Esophagus squamous epithelium (tissue), 5 donors: ENCODE data around the gene CDHR2. TPM values are rescaled to one million over a fixed set of nuclear protein-coding genes. Genes with fewer than 3 reads are reported as not detected.

Source experiments
- DNase-seq: peaks from one replicate; lab custom pipeline; 2025; lab: John Stamatoyannopoulos, UW
- H3K27ac ChIP-seq, 4 donors: fragments of 200-600 bp; sonication (generic); one replicate each; pipeline ENCODE4 v1.5.1; 2016 to 2019; ENCODE audit warnings: mild to moderate bottlenecking in 1 of 4
- H3K27me3 ChIP-seq, 4 donors: fragments of 200-600 bp; sonication (generic); 1 replicate in 3 of 4; 2 replicates in 1 of 4; pipeline versions ENCODE4 v1.5.1 to v1.6.0; 2017 to 2021; ENCODE audit warnings: antibody characterized with exemption in 1 of 4
- H3K36me3 ChIP-seq, 3 donors: fragments of 200-600 bp; sonication (generic); one replicate each; pipeline ENCODE4 v1.5.1; 2016 to 2019
- H3K4me1 ChIP-seq, 3 donors: fragments of 200-600 bp; sonication (generic); one replicate each; pipeline ENCODE4 v1.5.1; 2017 to 2019
- H3K4me3 ChIP-seq, 4 donors: fragments of 200-600 bp; sonication (generic); 1 replicate in 3 of 4; 2 replicates in 1 of 4; pipeline ENCODE4 v1.5.1; 2016 to 2019; ENCODE audit warnings: mild to moderate bottlenecking in 2 of 4, moderate library complexity in 1 of 4
- H3K9me3 ChIP-seq, 3 donors: fragments of 200-600 bp; sonication (generic); one replicate each; pipeline ENCODE4 v1.5.1; 2016 to 2019
- CTCF ChIP-seq, 6 experiments: fragments of 450-650 bp in 4 of 6; fragments of 200-600 bp in 2 of 6; sonication (generic) in 2 of 6; IDR thresholded peaks; one replicate each; pipeline ENCODE4 v1.5.1; 2016 to 2019; ENCODE audit warnings: antibody characterized with exemption in 6 of 6, mild to moderate bottlenecking in 4 of 6, moderate library complexity in 4 of 6
- POLR2A ChIP-seq, 4 donors: fragments of 450-650 bp; IDR thresholded peaks; one replicate each; pipeline ENCODE4 v1.6.1; 2017; ENCODE audit warnings: antibody characterized with exemption in 4 of 4, mild to moderate bottlenecking in 4 of 4, moderate library complexity in 3 of 4
- WGBS, 2 donors: methylation state at CpG; one replicate each; pipeline ENCODE4 v1.1.5; 2018; 5-methylcytosine and 5-hydroxymethylcytosine counted together
- intact Hi-C: fragments of 100-400 bp; cut with DNase I; formaldehyde crosslinking; loops from one replicate; pipeline ENCODE4 v1.15.0; 2022
- total RNA-seq, 4 donors: library from RNA; depleted of rRNA; stranded (reverse); fragments of >200 nt; gene quantifications; one replicate each; pipeline ENCODE4 v1.1.0, GENCODE V29; 2016
- donor health status: DM: yes; HTN: yes; CAD: no.

The CDHR2 gene
- total RNA-seq, 4 donors from 2014 or later, result under 0.01 TPM; not detected in 3

DNA sequence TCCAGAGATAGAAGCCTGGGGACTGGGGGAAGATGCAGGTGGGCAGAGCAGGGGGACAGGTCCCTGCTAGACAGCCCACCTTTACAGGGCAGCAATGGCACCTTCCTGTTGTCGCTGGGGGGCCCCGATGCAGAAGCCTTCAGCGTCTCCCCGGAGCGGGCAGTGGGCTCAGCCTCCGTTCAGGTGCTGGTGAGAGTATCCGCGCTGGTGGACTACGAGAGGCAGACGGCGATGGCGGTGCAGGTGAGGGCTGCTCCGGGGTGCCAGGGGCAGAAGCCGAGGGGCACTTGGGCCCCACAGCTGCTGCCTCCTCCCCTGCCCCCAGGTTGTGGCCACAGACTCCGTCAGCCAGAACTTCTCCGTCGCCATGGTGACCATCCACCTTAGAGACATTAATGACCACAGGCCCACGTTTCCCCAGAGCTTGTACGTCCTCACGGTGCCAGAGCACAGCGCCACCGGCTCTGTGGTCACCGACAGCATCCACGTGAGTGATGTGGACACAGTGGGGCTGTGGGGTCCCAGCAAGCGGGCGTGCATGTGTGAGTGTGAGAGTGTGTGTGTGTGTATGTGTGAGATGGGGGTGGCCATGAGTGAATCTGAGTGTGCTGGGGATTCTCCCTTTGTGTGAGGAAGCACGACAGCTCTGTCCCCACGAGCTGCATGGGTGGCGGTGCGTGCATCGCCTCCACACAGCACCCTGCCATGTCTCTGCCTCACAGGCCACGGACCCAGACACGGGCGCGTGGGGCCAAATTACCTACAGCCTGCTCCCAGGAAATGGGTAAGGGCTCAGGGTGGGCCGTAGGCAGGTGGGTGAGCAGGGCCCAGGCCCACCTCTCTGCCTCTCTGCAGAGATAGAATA lies 28.4 kb downstream of the CDHR2 start:
- WGBS, 2 donors, result 63 to 84% methylated on average over 6 to 16 of the region's 36 CpGs
- TF ChIP-seq POLR2A (IDR thresholded peaks at IDR 0.05) (no peak), CTCF (IDR thresholded peaks at IDR 0.05) (no peak)
- intact Hi-C loops, result no loop called here
- no peak overlapping the region for H3K27ac ChIP-seq
- peaks cover 0 to 17% (median 0%) of the 10 kb centered on the region in 4 donors for H3K27me3 ChIP-seq
- no peaks in the 10 kb centered on the region for H3K9me3 ChIP-seq
- H3K4me3 ChIP-seq, result no peak overlapping the region
- H3K4me1 ChIP-seq, result peaks cover 0 to 11% (median 0%) of the 10 kb centered on the region in 3 donors
- H3K36me3 ChIP-seq, result no peaks in the 10 kb centered on the region
- DNase-seq, result no peak

DNA sequence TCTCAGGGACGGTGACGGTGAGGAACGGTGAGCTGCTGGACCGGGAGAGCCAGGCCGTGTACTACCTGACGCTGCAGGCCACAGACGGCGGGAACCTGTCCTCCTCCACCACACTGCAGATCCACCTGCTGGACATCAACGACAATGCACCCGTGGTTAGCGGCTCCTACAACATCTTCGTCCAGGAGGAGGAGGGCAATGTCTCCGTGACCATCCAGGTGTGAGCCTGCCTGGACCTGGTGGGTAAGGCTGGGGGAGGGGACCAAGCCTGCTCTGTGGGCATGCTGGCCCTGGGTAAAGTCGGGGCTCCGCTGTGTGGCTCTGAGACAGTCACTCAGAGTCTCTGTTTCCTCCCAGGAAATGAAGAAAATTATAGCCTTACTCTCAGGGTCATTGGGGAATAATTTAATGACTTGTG lies 29.3 kb downstream of the CDHR2 start:
- no peak for DNase-seq
- H3K9me3 ChIP-seq, result no peaks in the 10 kb centered on the region
- no peaks in the 10 kb centered on the region for H3K36me3 ChIP-seq
- H3K4me1 ChIP-seq, result peaks cover 0 to 11% (median 0%) of the 10 kb centered on the region in 3 donors
- peaks cover 0 to 11% (median 0%) of the 10 kb centered on the region in 4 donors for H3K27me3 ChIP-seq
- no peak overlapping the region for H3K27ac ChIP-seq
- intact Hi-C loops, result no loop called here
- no peak overlapping the region for H3K4me3 ChIP-seq
- peak; percentile 14 to 81 (median 65) for TF ChIP-seq CTCF (IDR thresholded peaks at IDR 0.05)
- TF ChIP-seq POLR2A (IDR thresholded peaks at IDR 0.05), result no peak
- 20 to 38% methylated on average over 1 to 7 of the region's 15 CpGs for WGBS, 2 donors

DNA sequence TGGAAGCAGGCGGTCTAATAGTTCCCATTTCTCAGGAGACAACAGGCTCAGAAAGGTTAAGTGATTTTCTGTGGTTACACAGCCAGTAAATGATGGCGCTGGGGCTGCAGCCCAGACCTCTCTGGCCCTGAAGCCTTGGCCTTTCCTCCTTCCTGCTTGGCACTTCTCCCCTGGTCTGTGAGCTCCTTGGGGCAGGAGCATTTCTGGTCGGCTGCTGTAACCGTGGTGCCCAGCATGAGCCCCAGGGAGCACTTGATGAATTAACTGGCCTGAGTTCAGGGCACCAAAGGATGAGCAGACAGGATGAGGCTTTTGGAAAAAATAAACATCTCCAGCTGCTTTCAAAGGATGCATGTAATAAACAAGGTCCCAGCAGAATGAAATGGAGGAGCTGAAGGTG lies 30.2 kb downstream of the CDHR2 start:
- Histone ChIP-seq H3K36me3 (no peaks in the 10 kb centered on the region), H3K27me3 (peaks cover 0 to 6% (median 0%) of the 10 kb centered on the region in 4 donors), H3K4me3 (no peak overlapping the region), H3K4me1 (peaks cover 0 to 6% (median 0%) of the 10 kb centered on the region in 3 donors), H3K27ac (no peak overlapping the region), H3K9me3 (peaks cover 0 to 3% (median 0%) of the 10 kb centered on the region in 3 donors)
- intact Hi-C loops, result no loop called here
- TF ChIP-seq CTCF (IDR thresholded peaks at IDR 0.05) (no peak), POLR2A (IDR thresholded peaks at IDR 0.05) (no peak)
- DNase-seq, result no peak
- WGBS, 2 donors, result 35 to 86% methylated on average over 2 of the region's 4 CpGs

DNA sequence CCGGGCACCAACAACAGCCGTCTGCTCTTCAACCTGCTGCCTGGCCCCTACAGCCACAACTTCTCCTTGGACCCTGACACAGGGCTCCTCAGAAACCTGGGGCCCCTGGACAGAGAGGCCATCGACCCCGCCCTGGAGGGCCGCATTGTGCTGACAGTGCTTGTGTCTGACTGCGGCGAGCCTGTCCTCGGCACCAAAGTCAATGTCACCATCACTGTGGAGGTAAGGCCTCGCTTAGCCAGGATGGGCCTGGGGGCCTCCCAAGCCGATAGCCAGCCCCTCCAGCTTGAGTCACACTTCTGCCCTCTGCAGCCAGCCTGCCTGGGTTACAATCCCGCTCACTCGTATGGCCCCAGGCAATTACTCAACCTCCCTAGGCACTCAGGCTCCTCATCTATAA lies 32.2 kb downstream of the CDHR2 start:
- Histone ChIP-seq H3K27me3 (no peaks in the 10 kb centered on the region), H3K9me3 (peaks cover 0 to 23% (median 17%) of the 10 kb centered on the region in 3 donors), H3K27ac (no peak overlapping the region), H3K4me3 (no peak overlapping the region), H3K4me1 (peaks cover 0 to 6% (median 0%) of the 10 kb centered on the region in 3 donors), H3K36me3 (no peaks in the 10 kb centered on the region)
- TF ChIP-seq POLR2A (IDR thresholded peaks at IDR 0.05) (no peak), CTCF (IDR thresholded peaks at IDR 0.05) (no peak)
- WGBS, 2 donors, result 59 to 81% methylated on average over 4 to 7 of the region's 12 CpGs
- intact Hi-C loops, result no loop called here
- no peak for DNase-seq

DNA sequence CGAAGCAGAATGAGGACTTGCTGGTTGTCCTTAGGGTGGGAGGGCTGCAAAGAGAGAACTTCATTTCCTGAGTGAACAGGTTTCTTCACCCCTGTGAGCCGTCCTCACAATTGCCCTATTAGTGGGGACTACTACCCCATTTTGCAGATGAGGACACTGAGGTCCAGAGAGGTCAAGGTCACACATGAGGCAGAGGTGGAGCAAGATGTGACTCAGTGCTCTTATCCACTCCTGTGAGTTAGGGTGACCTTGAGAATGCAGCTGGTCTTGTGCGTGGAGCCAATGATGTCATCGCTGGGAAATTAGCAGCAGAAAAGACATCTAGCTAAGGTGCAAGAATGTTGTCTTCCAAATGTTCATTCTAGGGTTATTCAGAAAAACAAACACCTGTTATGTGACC lies 33.9 kb downstream of the CDHR2 start:
- Histone ChIP-seq H3K9me3 (peaks cover 0 to 23% (median 17%) of the 10 kb centered on the region in 3 donors), H3K4me3 (no peak overlapping the region), H3K27me3 (no peaks in the 10 kb centered on the region), H3K36me3 (no peaks in the 10 kb centered on the region), H3K4me1 (peaks cover 0 to 4% (median 0%) of the 10 kb centered on the region in 3 donors), H3K27ac (no peak overlapping the region)
- 73 to 84% methylated on average over 4 of the region's 4 CpGs for WGBS, 2 donors
- TF ChIP-seq POLR2A (IDR thresholded peaks at IDR 0.05) (no peak), CTCF (IDR thresholded peaks at IDR 0.05) (no peak)
- DNase-seq, result no peak
- intact Hi-C loops, result no loop called here
